BLaER1 (cell line): ENCODE measurements around the gene CATSPER1.

Source experiments
- H3K27ac ChIP-seq: shearing (Covaris generic); formaldehyde crosslinking; 2 replicates; pipeline ENCODE4 v1.8.1; 2022
- H3K27me3 ChIP-seq: shearing (Covaris generic); formaldehyde crosslinking; 2 replicates; pipeline ENCODE4 v1.8.1; 2022
- H3K36me3 ChIP-seq: shearing (Covaris generic); formaldehyde crosslinking; 2 replicates; pipeline ENCODE4 v1.8.1; 2022
- H3K4me1 ChIP-seq: shearing (Covaris generic); formaldehyde crosslinking; 2 replicates; pipeline ENCODE4 v1.8.1; 2022
- H3K4me2 ChIP-seq: shearing (Covaris generic); formaldehyde crosslinking; 2 replicates; pipeline ENCODE4 v1.8.1; 2022
- H3K4me3 ChIP-seq: shearing (Covaris generic); formaldehyde crosslinking; 2 replicates; pipeline ENCODE4 v1.8.1; 2022
- H3K9ac ChIP-seq: shearing (Covaris generic); formaldehyde crosslinking; 2 replicates; pipeline ENCODE4 v1.8.1; 2022
- H3K9me3 ChIP-seq: shearing (Covaris generic); formaldehyde crosslinking; 2 replicates; pipeline ENCODE4 v1.8.1; 2022
- H4K20me1 ChIP-seq: shearing (Covaris generic); formaldehyde crosslinking; 2 replicates; pipeline ENCODE4 v1.8.1; 2022
- Cebpa-rat ChIP-seq: shearing (Covaris generic); IDR thresholded peaks from 2 replicates; pipeline ENCODE4 v1.8.1; 2022

CATSPER1 gene

GRCh38 chr11:66052664-66052982 is 26.3 kb upstream of the CATSPER1 start:
- H3K27ac ChIP-seq, result peak overlapping the region; percentile 89
- H3K4me2 ChIP-seq, result peak overlapping the region; percentile 90
- no peaks in the 10 kb centered on the region for H3K9me3 ChIP-seq
- H3K4me3 ChIP-seq, result peak overlapping the region; percentile 96
- TF ChIP-seq Cebpa-rat, result no peak
- H3K36me3 ChIP-seq, result peaks cover 40% of the 10 kb centered on the region
- H4K20me1 ChIP-seq, result peaks cover 36% of the 10 kb centered on the region
- H3K9ac ChIP-seq, result peak overlapping the region; percentile 93
- no peaks in the 10 kb centered on the region for H3K27me3 ChIP-seq
- peaks cover 42% of the 10 kb centered on the region for H3K4me1 ChIP-seq

GRCh38 chr11:66051766-66052663 is 25.7 kb upstream of the CATSPER1 start, which contains the start of gene SF3B2:
TSS of gene SF3B2 (plus strand) at chr11:66052364. CDS start at chr11:66052385, 21 bp downstream.
- no peak for TF ChIP-seq Cebpa-rat
- H3K9ac ChIP-seq, result peak within 1 kb of the TSS; percentile 93

GRCh38 chr11:66051371-66051765 is 25.1 kb upstream of the CATSPER1 start:
- H3K4me3 ChIP-seq, result peak overlapping the region; percentile 96
- H3K9ac ChIP-seq, result peak overlapping the region; percentile 93
- peak overlapping the region; percentile 90 for H3K4me2 ChIP-seq
- TF ChIP-seq Cebpa-rat, result no peak
- H3K9me3 ChIP-seq, result no peaks in the 10 kb centered on the region
- no peaks in the 10 kb centered on the region for H3K27me3 ChIP-seq
- peak overlapping the region; percentile 89 for H3K27ac ChIP-seq
- H4K20me1 ChIP-seq, result peaks cover 32% of the 10 kb centered on the region
- peaks cover 42% of the 10 kb centered on the region for H3K4me1 ChIP-seq
- H3K36me3 ChIP-seq, result peaks cover 27% of the 10 kb centered on the region

More at GRCh38 chr11:66051766-66052663, 25.7 kb upstream of the CATSPER1 start, which contains the start of gene SF3B2:
- peaks cover 34% of the 10 kb centered on the region for H3K36me3 ChIP-seq
- no peaks in the 10 kb centered on the region for H3K9me3 ChIP-seq
- peak within 1 kb of the TSS; percentile 90 for H3K4me2 ChIP-seq
- peaks cover 36% of the 10 kb centered on the region for H4K20me1 ChIP-seq
- peak within 1 kb of the TSS; percentile 89 for H3K27ac ChIP-seq
- H3K27me3 ChIP-seq, result no peaks in the 10 kb centered on the region
- peaks cover 42% of the 10 kb centered on the region for H3K4me1 ChIP-seq
- peak within 1 kb of the TSS; percentile 96 for H3K4me3 ChIP-seq

GRCh38 chr11:66050581-66051231 is 24.4 kb upstream of the CATSPER1 start:
- peaks cover 25% of the 10 kb centered on the region for H4K20me1 ChIP-seq
- H3K4me2 ChIP-seq, result peak overlapping the region; percentile 90

GRCh38 chr11:66048547-66049323 is 22.5 kb upstream of the CATSPER1 start, which contains the start of gene GAL3ST3:
TSS of gene GAL3ST3 (minus strand) at chr11:66049161. CDS start at chr11:66045415, 3,746 bp downstream.
- Histone ChIP-seq H3K4me1 (peaks cover 51% of the 10 kb centered on the region), H4K20me1 (peaks cover 11% of the 10 kb centered on the region), H3K36me3 (peaks cover 1% of the 10 kb centered on the region), H3K9me3 (no peaks in the 10 kb centered on the region), H3K27ac (peak within 1 kb of the TSS; percentile 26; the same call in 1 of the 2 replicates), H3K4me2 (peak within 1 kb of the TSS; percentile 90), H3K9ac (no peak within 1 kb of the TSS), H3K27me3 (no peaks in the 10 kb centered on the region), H3K4me3 (peak within 1 kb of the TSS; percentile 54)
- TF ChIP-seq Cebpa-rat, result no peak

More at GRCh38 chr11:66050581-66051231, 24.4 kb upstream of the CATSPER1 start:
- Histone ChIP-seq H3K9ac (peak overlapping the region; percentile 93), H3K9me3 (no peaks in the 10 kb centered on the region), H3K36me3 (peaks cover 21% of the 10 kb centered on the region), H3K4me1 (peaks cover 44% of the 10 kb centered on the region), H3K27ac (peak overlapping the region; percentile 89), H3K27me3 (no peaks in the 10 kb centered on the region), H3K4me3 (peak overlapping the region; percentile 96)
- TF ChIP-seq Cebpa-rat, result no peak

GRCh38 chr11:66047541-66048365 is 21.5 kb upstream of the CATSPER1 start:
- no peaks in the 10 kb centered on the region for H3K9me3 ChIP-seq
- H3K4me3 ChIP-seq, result no peak overlapping the region
- no peak overlapping the region for H3K9ac ChIP-seq
- no peak overlapping the region for H3K27ac ChIP-seq
- H4K20me1 ChIP-seq, result peaks cover under 1% of the 10 kb centered on the region; the same call in 1 of the 2 replicates
- H3K36me3 ChIP-seq, result no peaks in the 10 kb centered on the region
- no peaks in the 10 kb centered on the region for H3K27me3 ChIP-seq
- 0 out of 2 replicates have a peak overlapping the region, but pooled peaks have one; percentile 75 for H3K4me2 ChIP-seq
- H3K4me1 ChIP-seq, result peaks cover 41% of the 10 kb centered on the region
- TF ChIP-seq Cebpa-rat, result no peak

- H3K9ac ChIP-seq, result no peak overlapping the region
- TF ChIP-seq Cebpa-rat, result no peak
- H3K4me3 ChIP-seq, result no peak overlapping the region
- no peaks in the 10 kb centered on the region for H3K27me3 ChIP-seq
- peaks cover 41% of the 10 kb centered on the region for H3K4me1 ChIP-seq
- no peak overlapping the region for H3K4me2 ChIP-seq
- no peaks in the 10 kb centered on the region for H3K36me3 ChIP-seq
- no peak overlapping the region for H3K27ac ChIP-seq
- no peaks in the 10 kb centered on the region for H4K20me1 ChIP-seq
- H3K9me3 ChIP-seq, result no peaks in the 10 kb centered on the region
Measured at GRCh38 chr11:66046901-66047300, 20.6 kb upstream of the CATSPER1 start.

GRCh38 chr11:66045177-66045639 is 18.9 kb upstream of the CATSPER1 start:
- H3K4me1 ChIP-seq, result peaks cover 28% of the 10 kb centered on the region
- H3K27me3 ChIP-seq, result no peaks in the 10 kb centered on the region
- H3K9me3 ChIP-seq, result no peaks in the 10 kb centered on the region
- H3K4me3 ChIP-seq, result no peak overlapping the region
- no peaks in the 10 kb centered on the region for H4K20me1 ChIP-seq
- TF ChIP-seq Cebpa-rat, result no peak
- H3K27ac ChIP-seq, result no peak overlapping the region
- no peaks in the 10 kb centered on the region for H3K36me3 ChIP-seq
- H3K4me2 ChIP-seq, result peak overlapping the region; percentile 49
- no peak overlapping the region for H3K9ac ChIP-seq
